Epithelial cell of prostate (primary cell): ENCODE results near the gene HDGFL1.

Source experiments
- DNase-seq: peaks from one replicate; pipeline ENCODE4 v3.0.0-alpha.2; 2011; ENCODE audit warnings: low read depth, low spot score
- H3K27ac ChIP-seq: fragments of 450-650 bp; 2 replicates; pipeline ENCODE4 v1.5.1; 2017; ENCODE audit warnings: mild to moderate bottlenecking

Gene HDGFL1

GRCh38 chr6:22583927-22584326 is 14.6 kb downstream of the HDGFL1 start:
- DNase-seq: no peak
- no peak overlapping the region for H3K27ac ChIP-seq

DNA sequence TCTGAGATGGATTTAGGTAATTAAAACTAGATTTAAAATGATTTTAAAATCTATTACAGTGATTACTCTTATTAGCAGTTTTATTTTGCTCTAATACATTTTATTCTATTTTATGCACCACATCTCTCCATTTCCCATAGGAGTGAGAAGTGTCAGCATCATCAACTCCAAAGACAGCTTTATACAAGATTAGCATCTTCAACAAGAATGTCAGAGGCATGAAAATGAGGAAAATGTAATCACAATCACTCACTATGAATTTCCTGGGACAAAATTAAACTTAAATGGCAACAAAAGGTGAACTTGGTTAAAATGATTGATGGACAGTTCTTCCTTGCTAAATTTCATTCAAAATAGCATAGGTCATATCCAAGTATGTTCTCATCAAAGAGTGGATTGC is 19.8 kb downstream of the HDGFL1 start:
- no peak for DNase-seq

GRCh38 chr6:22590423-22590822 is 21.1 kb downstream of the HDGFL1 start:
- H3K27ac ChIP-seq: no peak overlapping the region
- DNase-seq: no peak

More for the DNA sequence above, 19.8 kb downstream of the HDGFL1 start:
- H3K27ac ChIP-seq: no peak overlapping the region

DNA sequence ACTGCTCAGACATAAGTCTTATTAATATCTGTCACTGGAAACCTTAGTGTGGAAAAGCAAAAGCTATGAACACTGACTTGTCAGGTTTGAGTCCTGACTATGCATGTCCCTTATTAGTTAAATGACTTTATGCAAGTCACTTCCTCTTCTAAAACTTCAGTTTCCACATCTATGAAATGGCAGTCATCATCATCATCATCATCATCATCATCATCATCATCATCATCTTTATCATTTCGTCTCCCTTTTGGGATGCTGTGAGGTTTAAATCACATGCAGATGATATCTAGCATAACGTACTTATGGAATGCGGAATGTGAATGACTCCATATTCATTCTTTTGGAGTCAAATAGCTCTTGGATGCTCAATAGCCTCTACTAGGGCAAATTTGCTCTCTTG is 24.5 kb downstream of the HDGFL1 start:
- no peak overlapping the region for H3K27ac ChIP-seq
- no peak for DNase-seq

GRCh38 chr6:22596011-22596410 is 26.6 kb downstream of the HDGFL1 start:
- peak; percentile 54 for DNase-seq
- no peak overlapping the region for H3K27ac ChIP-seq

DNA sequence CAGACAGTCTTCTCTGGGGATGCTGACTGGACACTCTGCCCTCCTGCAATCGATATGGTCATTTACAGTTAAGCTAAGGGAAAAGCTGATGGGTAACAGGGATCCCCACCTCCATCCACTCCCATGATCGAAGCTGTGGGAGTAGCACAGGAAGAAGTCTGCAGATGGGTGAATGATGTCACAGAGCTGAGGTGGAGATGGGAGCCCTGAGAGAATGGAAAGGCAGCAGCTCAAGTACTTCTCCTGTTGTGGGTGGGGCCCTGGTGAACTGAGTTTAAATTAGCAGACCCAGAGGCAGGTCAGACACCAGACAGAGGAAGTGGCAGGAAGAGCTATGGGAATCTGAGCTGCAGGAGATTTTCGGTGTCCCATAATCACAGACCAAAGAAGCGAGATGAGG is 29.0 kb downstream of the HDGFL1 start:
- no peak for DNase-seq
- no peak overlapping the region for H3K27ac ChIP-seq

- DNase-seq: no peak
- no peak overlapping the region for H3K27ac ChIP-seq
Measured at GRCh38 chr6:22600059-22600458, 30.7 kb downstream of the HDGFL1 start.

- no peak overlapping the region for H3K27ac ChIP-seq
- DNase-seq: no peak
Measured at GRCh38 chr6:22601984-22602383, 32.6 kb downstream of the HDGFL1 start.

DNA sequence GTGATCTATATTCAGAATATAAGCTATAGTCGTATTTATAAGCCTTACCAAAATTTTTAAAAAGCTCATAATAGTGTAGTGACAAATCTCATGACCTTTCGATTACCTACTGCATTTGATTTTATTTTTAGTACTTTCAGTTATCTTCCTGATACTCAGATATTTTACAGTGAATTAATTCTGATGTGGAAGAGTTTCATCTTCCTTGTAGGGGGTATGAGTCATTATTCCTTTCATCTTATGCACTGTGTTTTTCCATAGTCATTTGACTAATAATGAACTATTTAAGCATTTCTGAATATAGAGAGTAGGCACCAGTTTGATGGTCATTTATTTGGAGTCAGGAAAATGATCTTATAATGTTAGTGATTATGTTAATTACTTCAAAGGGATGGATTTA is 36.4 kb downstream of the HDGFL1 start:
- H3K27ac ChIP-seq: no peak overlapping the region

DNA sequence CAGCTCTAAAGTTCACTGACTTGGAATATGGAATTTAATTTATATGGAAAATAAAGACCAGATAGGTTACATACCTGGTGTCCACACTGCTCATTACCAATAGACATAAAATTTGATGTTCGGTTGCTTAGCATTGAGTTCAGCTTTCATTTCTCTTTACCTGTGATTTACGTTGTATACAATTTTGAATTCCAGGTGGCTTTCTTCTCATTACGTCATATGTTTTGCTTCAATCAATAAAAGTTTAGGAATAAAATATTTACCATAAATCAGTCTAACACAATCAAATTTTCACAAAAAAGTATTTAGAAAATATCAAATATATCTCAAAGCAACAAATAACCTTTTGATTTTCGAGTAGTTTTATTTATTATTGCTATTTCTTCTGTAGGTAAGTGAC is 40.8 kb downstream of the HDGFL1 start:
- no peak for DNase-seq
- H3K27ac ChIP-seq: no peak overlapping the region

More for the DNA sequence above, 36.4 kb downstream of the HDGFL1 start:
- no peak for DNase-seq

DNA sequence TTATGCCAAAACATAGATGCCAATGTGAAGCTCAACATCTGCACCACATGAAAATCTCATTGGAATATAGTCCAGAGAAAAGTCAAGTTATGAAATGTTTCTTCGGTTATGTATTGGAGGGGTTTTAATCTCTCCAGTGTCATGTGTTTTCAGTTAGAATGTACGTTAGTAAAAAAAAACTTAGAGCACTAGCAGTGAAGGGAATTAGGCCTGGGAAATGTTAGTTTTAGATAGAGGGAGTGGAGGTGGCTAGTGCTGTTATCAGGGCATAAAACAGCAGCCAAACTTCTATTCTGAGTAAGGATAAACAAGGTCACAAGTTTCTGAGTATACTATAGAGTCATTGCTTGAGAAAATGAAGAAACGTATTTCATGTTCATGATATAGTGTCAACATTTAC is 42.9 kb downstream of the HDGFL1 start:
- no peak for DNase-seq
- no peak overlapping the region for H3K27ac ChIP-seq

GRCh38 chr6:22613051-22613450 is 43.7 kb downstream of the HDGFL1 start:
- no peak overlapping the region for H3K27ac ChIP-seq
- no peak for DNase-seq

DNA sequence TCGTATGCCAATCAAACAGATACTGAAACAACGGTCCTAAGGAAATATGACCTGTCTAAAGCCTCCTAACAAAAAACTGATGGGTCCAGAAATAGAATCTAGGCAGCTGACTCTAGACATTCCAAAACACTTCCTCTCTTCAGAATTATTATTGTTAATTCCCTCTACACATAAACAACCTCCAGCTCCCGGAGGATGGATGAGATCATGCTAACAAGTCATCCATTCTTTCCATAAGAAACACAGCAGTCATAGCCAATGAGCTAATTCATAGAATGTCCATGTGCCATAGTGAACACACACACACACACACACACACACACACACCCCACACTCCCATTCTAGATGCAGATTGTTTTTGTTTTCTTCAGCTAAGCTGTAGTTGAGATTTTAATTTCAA is 44.3 kb downstream of the HDGFL1 start:
- peak; percentile 43 for DNase-seq
- H3K27ac ChIP-seq: no peak overlapping the region

- no peak for DNase-seq
- H3K27ac ChIP-seq: no peak overlapping the region
Measured at GRCh38 chr6:22614547-22614946, 45.2 kb downstream of the HDGFL1 start.

DNA sequence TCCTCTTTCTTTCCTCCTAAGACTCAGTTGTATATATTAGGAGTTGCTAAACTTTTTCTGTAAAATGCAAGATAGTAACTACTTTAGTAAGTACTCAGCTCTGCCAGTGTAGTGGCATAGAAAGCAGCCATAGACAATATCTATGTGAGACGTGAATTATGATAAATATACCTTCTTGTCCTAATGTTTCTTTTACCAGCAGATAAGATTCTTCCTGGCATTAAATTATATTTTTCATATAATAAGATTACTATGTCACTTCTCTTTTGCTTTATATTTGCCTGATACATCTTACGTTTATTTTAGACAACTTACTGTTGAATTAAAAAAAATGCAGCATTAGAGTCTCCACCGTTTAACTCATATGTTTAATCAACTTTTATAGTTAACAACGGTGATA is 51.7 kb downstream of the HDGFL1 start:
- H3K27ac ChIP-seq: no peak overlapping the region
- no peak for DNase-seq
